ENCODE results near the gene LRIT3. TPM values are rescaled to one million over a fixed set of nuclear protein-coding genes. Genes with fewer than 3 reads are reported as not detected.

Gene LRIT3
- total and polyA plus RNA-seq, 2 of the 4 experiments (the other 2 are of a cell fraction), result 0.02 TPM; not detected in 1

DNA sequence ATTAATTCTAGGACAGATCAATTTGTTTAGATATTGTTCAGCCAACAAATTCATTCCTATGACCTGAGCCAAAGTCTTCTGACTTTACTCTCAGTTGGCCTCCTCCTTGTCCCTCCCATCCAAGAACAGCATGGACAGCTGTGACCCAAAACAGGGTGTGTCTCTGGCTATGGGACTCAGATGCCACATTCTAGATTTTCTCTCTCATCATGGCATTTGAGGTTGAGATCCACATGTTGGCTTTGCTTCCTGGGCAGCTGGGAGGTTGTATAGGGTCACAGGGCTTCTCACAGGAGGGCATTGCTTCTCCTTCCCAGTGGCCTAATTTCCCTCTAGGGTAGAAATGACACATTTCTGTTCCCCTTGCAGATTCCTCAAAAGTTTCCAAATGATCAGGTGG lies 42.2 kb downstream of the LRIT3 start:
- DNase-seq, result no peak
- H3K9me1 ChIP-seq (ENCODE audit: insufficient read depth, low read length), result no peaks in the 10 kb centered on the region
- no peaks in the 10 kb centered on the region for H3K36me3 ChIP-seq (ENCODE audit: control insufficient read depth, insufficient read depth, low read length)
- ATAC-seq (ENCODE audit: low read depth), result no peak
- no peak overlapping the region for H2AK9ac ChIP-seq (replicated peaks; ENCODE audit: low read depth, low read length, poor library complexity)
- no peak overlapping the region for H3K23ac ChIP-seq (ENCODE audit: low read depth, low read length)
- no peaks in the 10 kb centered on the region for H4K20me1 ChIP-seq (ENCODE audit: insufficient read depth, low read length)
- TF ChIP-seq, protein P1, sequence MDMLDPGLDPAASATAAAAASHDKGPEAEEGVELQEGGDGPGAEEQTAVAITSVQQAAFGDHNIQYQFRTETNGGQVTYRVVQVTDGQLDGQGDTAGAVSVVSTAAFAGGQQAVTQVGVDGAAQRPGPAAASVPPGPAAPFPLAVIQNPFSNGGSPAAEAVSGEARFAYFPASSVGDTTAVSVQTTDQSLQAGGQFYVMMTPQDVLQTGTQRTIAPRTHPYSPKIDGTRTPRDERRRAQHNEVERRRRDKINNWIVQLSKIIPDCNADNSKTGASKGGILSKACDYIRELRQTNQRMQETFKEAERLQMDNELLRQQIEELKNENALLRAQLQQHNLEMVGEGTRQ (IDR thresholded peaks at IDR 0.05; ENCODE audit: low read depth, low read length), result no peak
- TF ChIP-seq ELK1 (IDR thresholded peaks at IDR 0.05; ENCODE audit: borderline replicate concordance, low read depth, low read length) (no peak), MAFK (IDR thresholded peaks at IDR 0.05; ENCODE audit: low read depth, low read length) (no peak), FOS (IDR thresholded peaks at IDR 0.05; ENCODE audit: low read depth, low read length) (no peak), MXI1 (IDR thresholded peaks at IDR 0.05; ENCODE audit: borderline replicate concordance, low read depth, low read length) (no peak), RCOR1 (IDR thresholded peaks at IDR 0.05; ENCODE audit: insufficient replicate concordance, low read length) (no peak), RFX5 (IDR thresholded peaks at IDR 0.05; ENCODE audit: low read depth, low read length) (no peak), POLR2A (IDR thresholded peaks at IDR 0.05; ENCODE audit: low read depth, low read length) (no peak), RAD21 (IDR thresholded peaks at IDR 0.05; ENCODE audit: low read length) (no peak), CEBPB (IDR thresholded peaks at IDR 0.05; ENCODE audit: low read depth, low read length) (no peak), NFE2L2 (IDR thresholded peaks at IDR 0.05; ENCODE audit: low read depth, low read length) (no peak), SMC3 (IDR thresholded peaks at IDR 0.05; ENCODE audit: low read depth, low read length) (no peak), CTCF (conservative IDR thresholded peaks at IDR 0.05; ENCODE audit: low read depth, low read length) (no peak), MAZ (IDR thresholded peaks at IDR 0.05; ENCODE audit: borderline replicate concordance, low read depth, low read length) (no peak), BHLHE40 (IDR thresholded peaks at IDR 0.05; ENCODE audit: low read depth, low read length) (no peak)
- H3K9ac ChIP-seq (ENCODE audit: low read depth, low read length), result no peak overlapping the region
- H3K4me2 ChIP-seq (ENCODE audit: low read depth, low read length), result no peak overlapping the region
- no peak overlapping the region for H3K27ac ChIP-seq (ENCODE audit: insufficient read depth, low read length)
- no peak overlapping the region for H3K18ac ChIP-seq (ENCODE audit: low read depth, low read length)
- H2BK5ac ChIP-seq (ENCODE audit: low read depth, low read length, poor library complexity, severe bottlenecking), result no peak overlapping the region
- H3K14ac ChIP-seq (replicated peaks; ENCODE audit: low read depth, low read length), result no peak overlapping the region
- no peak overlapping the region for H2BK15ac ChIP-seq (ENCODE audit: low read depth, low read length)
- H2AFZ ChIP-seq (replicated peaks; ENCODE audit: low read length, poor library complexity), result no peak overlapping the region
- no peaks in the 10 kb centered on the region for H3K4me1 ChIP-seq (ENCODE audit: control insufficient read depth, insufficient read depth, low read length)
- dilution Hi-C loops (cut with HindIII; ENCODE audit: low sequenced_read_pairs, unreplicated experiment) (no loop called here), intact Hi-C loops (cut with micrococcal nuclease) (no loop called here), in situ Hi-C loops (cut with MboI; ENCODE audit: low sequenced_read_pairs) (no loop called here)
- H2BK120ac ChIP-seq (ENCODE audit: low read depth, low read length), result no peak overlapping the region
- POLR2A ChIA-PET (ENCODE audit: unreplicated experiment), result no interaction called here
- no peak overlapping the region for H3K4ac ChIP-seq (ENCODE audit: low read depth, low read length)
- no peaks in the 10 kb centered on the region; the same call in 1 of the 2 replicates for H3K27me3 ChIP-seq (ENCODE audit: control insufficient read depth, insufficient read depth, low read length)
- no peak overlapping the region for H2AK5ac ChIP-seq (ENCODE audit: low read depth, low read length)
- no peaks in the 10 kb centered on the region for H3K9me3 ChIP-seq (ENCODE audit: control insufficient read depth, insufficient read depth, low read length)
- CTCF ChIA-PET, result no interaction called here
- H3K4me3 ChIP-seq (ENCODE audit: insufficient read depth, low read depth, low read length), result no peak overlapping the region
- no peak overlapping the region for H2BK20ac ChIP-seq (ENCODE audit: low read depth, low read length)
- H3K79me1 ChIP-seq (ENCODE audit: low read depth in 1 of 2, low read length in 2 of 2), result no peaks in the 10 kb centered on the region
- no peak overlapping the region for H3K56ac ChIP-seq (ENCODE audit: extremely low read depth, insufficient read depth, low read length)
- BruUV-seq (replicated peaks), result no TSS peak
- H4K5ac ChIP-seq (ENCODE audit: low read depth, low read length), result no peak overlapping the region
- no peak overlapping the region for H4K8ac ChIP-seq (ENCODE audit: low read depth in 2 of 2, low read length in 2 of 2)
- no peak overlapping the region for H4K91ac ChIP-seq (ENCODE audit: insufficient read depth, low read depth, low read length)
